Adrenal gland (tissue), 5 donors: ENCODE results near the gene ARMC9.

Experiments used
- POLR2A ChIP-seq, 2 donors: fragments of 450-650 bp; IDR thresholded peaks; one replicate each; pipeline ENCODE4 v1.6.1; 2017; ENCODE audit warnings: antibody characterized with exemption in 2 of 2, mild to moderate bottlenecking in 2 of 2, moderate library complexity in 1 of 2
- TF ChIP-seq, protein P1 (sequence below), 6 experiments: fragments of 450-650 bp in 4 of 6; fragments of 200-600 bp in 2 of 6; sonication (generic) in 1 of 6; IDR thresholded peaks; 1 replicate in 5 of 6; 2 replicates in 1 of 6; pipeline versions ENCODE4 v1.5.1 to v1.8.0; 2016 to 2021; ENCODE audit warnings: antibody characterized with exemption in 6 of 6, mild to moderate bottlenecking in 2 of 6, moderate library complexity in 1 of 6
- donor health status: DM: no; HTN: no; CAD: no.

DNA sequence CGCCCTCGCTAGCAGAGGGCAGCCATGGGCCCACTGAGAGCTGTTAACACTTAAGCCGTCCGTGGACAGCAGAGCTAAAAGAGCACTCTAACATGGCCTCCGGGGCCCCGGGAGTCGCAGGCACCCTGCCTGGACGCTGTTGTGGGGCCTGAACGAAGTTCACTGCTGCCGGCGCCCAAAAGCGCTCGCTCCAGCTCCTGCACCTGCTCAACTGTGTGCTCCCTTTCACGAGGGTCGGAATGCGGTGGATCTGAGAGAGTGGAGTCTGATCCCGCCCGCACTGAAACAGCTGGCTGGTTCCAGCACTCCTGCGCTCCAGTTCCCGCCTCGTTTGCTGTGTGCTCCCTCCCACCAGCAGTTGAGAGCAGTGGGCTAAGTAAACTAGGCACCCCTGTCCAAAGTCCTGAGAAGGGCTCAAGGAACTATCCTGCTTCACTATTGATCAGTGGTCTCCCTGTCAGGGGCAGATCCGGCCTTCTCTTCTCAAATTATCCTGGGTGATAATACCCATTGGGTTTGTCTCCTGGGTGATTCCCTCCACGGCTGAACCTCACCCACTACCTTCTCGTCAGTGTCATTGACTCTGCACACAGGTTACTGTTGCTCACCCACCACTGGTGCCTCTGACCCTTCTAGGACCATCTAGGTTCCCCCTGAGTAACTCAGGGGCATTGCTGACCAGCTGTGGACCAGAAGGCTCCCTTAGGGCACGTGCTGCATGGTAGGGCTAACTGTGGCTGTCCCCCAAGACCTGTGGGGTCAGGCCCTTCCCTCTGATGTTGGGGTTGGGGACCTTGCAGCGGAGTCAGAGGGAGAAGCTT lies 220.6 kb downstream of the ARMC9 start:
- TF ChIP-seq POLR2A (IDR thresholded peaks at IDR 0.05) = no peak
- TF ChIP-seq, protein P1, sequence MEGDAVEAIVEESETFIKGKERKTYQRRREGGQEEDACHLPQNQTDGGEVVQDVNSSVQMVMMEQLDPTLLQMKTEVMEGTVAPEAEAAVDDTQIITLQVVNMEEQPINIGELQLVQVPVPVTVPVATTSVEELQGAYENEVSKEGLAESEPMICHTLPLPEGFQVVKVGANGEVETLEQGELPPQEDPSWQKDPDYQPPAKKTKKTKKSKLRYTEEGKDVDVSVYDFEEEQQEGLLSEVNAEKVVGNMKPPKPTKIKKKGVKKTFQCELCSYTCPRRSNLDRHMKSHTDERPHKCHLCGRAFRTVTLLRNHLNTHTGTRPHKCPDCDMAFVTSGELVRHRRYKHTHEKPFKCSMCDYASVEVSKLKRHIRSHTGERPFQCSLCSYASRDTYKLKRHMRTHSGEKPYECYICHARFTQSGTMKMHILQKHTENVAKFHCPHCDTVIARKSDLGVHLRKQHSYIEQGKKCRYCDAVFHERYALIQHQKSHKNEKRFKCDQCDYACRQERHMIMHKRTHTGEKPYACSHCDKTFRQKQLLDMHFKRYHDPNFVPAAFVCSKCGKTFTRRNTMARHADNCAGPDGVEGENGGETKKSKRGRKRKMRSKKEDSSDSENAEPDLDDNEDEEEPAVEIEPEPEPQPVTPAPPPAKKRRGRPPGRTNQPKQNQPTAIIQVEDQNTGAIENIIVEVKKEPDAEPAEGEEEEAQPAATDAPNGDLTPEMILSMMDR (IDR thresholded peaks at IDR 0.05) = no peak
